ENCODE data around the gene TULP4.

The TULP4 gene

GRCh38 chr6:158422629-158423238, 110.5 kb downstream of the TULP4 start:
- Histone ChIP-seq H4K5ac (ENCODE audit: low read length) (no peak overlapping the region), H2BK5ac (ENCODE audit: low read length) (no peak overlapping the region), H3K4me3 (ENCODE audit: low read length) (no peak overlapping the region), H2BK120ac (ENCODE audit: low read depth, low read length) (no peak overlapping the region), H3K36me3 (ENCODE audit: control insufficient read depth, insufficient read depth, low read length) (no peaks in the 10 kb centered on the region), H3K79me2 (ENCODE audit: control insufficient read depth, insufficient read depth, low read length) (no peaks in the 10 kb centered on the region), H3K9ac (ENCODE audit: low read length) (no peak overlapping the region), H3K4me2 (ENCODE audit: low read length) (no peak overlapping the region), H3K4me1 (ENCODE audit: control insufficient read depth, low read depth, low read length) (no peaks in the 10 kb centered on the region), H2BK15ac (replicated peaks; ENCODE audit: low read depth) (no peak overlapping the region), H3K27me3 (ENCODE audit: insufficient read depth, low read length, poor library complexity) (no peaks in the 10 kb centered on the region), H3K27ac (ENCODE audit: low read depth, low read length) (no peak overlapping the region), H3K23ac (ENCODE audit: low read length) (no peak overlapping the region), H4K8ac (ENCODE audit: low read depth, low read length) (no peak overlapping the region), H3K4ac (ENCODE audit: low read depth, low read length) (no peak overlapping the region), H2AK5ac (ENCODE audit: low read length) (no peak overlapping the region), H3K79me1 (ENCODE audit: low read length) (no peaks in the 10 kb centered on the region), H3K56ac (ENCODE audit: low read length) (no peak overlapping the region), H3K18ac (ENCODE audit: low read length) (no peak overlapping the region)
- WGBS (ENCODE audit: extremely low coverage, insufficient coverage, low lambda C conversion rate), result no CpG with 5 or more reads among the region's 15 CpGs
- peak; percentile 11 for DNase-seq

GRCh38 chr6:158431036-158431435, 118.8 kb downstream of the TULP4 start:
- Histone ChIP-seq H3K4me2 (ENCODE audit: low read length) (no peak overlapping the region), H3K4me3 (ENCODE audit: low read length) (no peak overlapping the region), H3K4me1 (ENCODE audit: control insufficient read depth, low read depth, low read length) (no peaks in the 10 kb centered on the region), H2BK15ac (replicated peaks; ENCODE audit: low read depth) (no peak overlapping the region), H4K8ac (ENCODE audit: low read depth, low read length) (no peak overlapping the region), H3K79me2 (ENCODE audit: control insufficient read depth, insufficient read depth, low read length) (no peaks in the 10 kb centered on the region), H4K5ac (ENCODE audit: low read length) (no peak overlapping the region), H3K4ac (ENCODE audit: low read depth, low read length) (no peak overlapping the region), H3K27ac (ENCODE audit: low read depth, low read length) (no peak overlapping the region), H3K9ac (ENCODE audit: low read length) (no peak overlapping the region), H3K23ac (ENCODE audit: low read length) (no peak overlapping the region), H3K56ac (ENCODE audit: low read length) (no peak overlapping the region), H3K18ac (ENCODE audit: low read length) (no peak overlapping the region), H2AK5ac (ENCODE audit: low read length) (no peak overlapping the region), H3K27me3 (ENCODE audit: insufficient read depth, low read length, poor library complexity) (no peaks in the 10 kb centered on the region), H2BK5ac (ENCODE audit: low read length) (no peak overlapping the region), H3K79me1 (ENCODE audit: low read length) (no peaks in the 10 kb centered on the region), H2BK120ac (ENCODE audit: low read depth, low read length) (no peak overlapping the region), H3K36me3 (ENCODE audit: control insufficient read depth, insufficient read depth, low read length) (no peaks in the 10 kb centered on the region)
- no peak for DNase-seq
- WGBS (ENCODE audit: extremely low coverage, insufficient coverage, low lambda C conversion rate), result no CpG with 5 or more reads among the region's 4 CpGs

- no CpG with 5 or more reads among the region's 13 CpGs for WGBS (ENCODE audit: extremely low coverage, insufficient coverage, low lambda C conversion rate)
- Histone ChIP-seq H3K36me3 (ENCODE audit: control insufficient read depth, insufficient read depth, low read length) (no peaks in the 10 kb centered on the region), H3K4ac (ENCODE audit: low read depth, low read length) (no peak overlapping the region), H3K18ac (ENCODE audit: low read length) (no peak overlapping the region), H3K79me2 (ENCODE audit: control insufficient read depth, insufficient read depth, low read length) (no peaks in the 10 kb centered on the region), H3K56ac (ENCODE audit: low read length) (no peak overlapping the region), H4K8ac (ENCODE audit: low read depth, low read length) (no peak overlapping the region), H2BK5ac (ENCODE audit: low read length) (no peak overlapping the region), H3K4me1 (ENCODE audit: control insufficient read depth, low read depth, low read length) (no peaks in the 10 kb centered on the region), H3K27me3 (ENCODE audit: insufficient read depth, low read length, poor library complexity) (no peaks in the 10 kb centered on the region), H2BK120ac (ENCODE audit: low read depth, low read length) (no peak overlapping the region), H3K27ac (ENCODE audit: low read depth, low read length) (no peak overlapping the region), H3K9ac (ENCODE audit: low read length) (no peak overlapping the region), H4K5ac (ENCODE audit: low read length) (no peak overlapping the region), H2BK15ac (replicated peaks; ENCODE audit: low read depth) (no peak overlapping the region), H2AK5ac (ENCODE audit: low read length) (no peak overlapping the region), H3K23ac (ENCODE audit: low read length) (no peak overlapping the region), H3K4me3 (ENCODE audit: low read length) (no peak overlapping the region), H3K79me1 (ENCODE audit: low read length) (no peaks in the 10 kb centered on the region), H3K4me2 (ENCODE audit: low read length) (no peak overlapping the region)
- no peak for DNase-seq
Measured at GRCh38 chr6:158431560-158431959, 119.3 kb downstream of the TULP4 start.

- Histone ChIP-seq H3K18ac (ENCODE audit: low read length) (no peak overlapping the region), H2BK5ac (ENCODE audit: low read length) (no peak overlapping the region), H4K5ac (ENCODE audit: low read length) (no peak overlapping the region), H2BK120ac (ENCODE audit: low read depth, low read length) (no peak overlapping the region), H3K36me3 (ENCODE audit: control insufficient read depth, insufficient read depth, low read length) (no peaks in the 10 kb centered on the region), H3K23ac (ENCODE audit: low read length) (no peak overlapping the region), H3K56ac (ENCODE audit: low read length) (no peak overlapping the region), H3K79me2 (ENCODE audit: control insufficient read depth, insufficient read depth, low read length) (no peaks in the 10 kb centered on the region), H3K27ac (ENCODE audit: low read depth, low read length) (no peak overlapping the region), H3K4me1 (ENCODE audit: control insufficient read depth, low read depth, low read length) (no peaks in the 10 kb centered on the region), H3K9ac (ENCODE audit: low read length) (no peak overlapping the region), H3K4me3 (ENCODE audit: low read length) (no peak overlapping the region), H2BK15ac (replicated peaks; ENCODE audit: low read depth) (no peak overlapping the region), H4K8ac (ENCODE audit: low read depth, low read length) (no peak overlapping the region), H3K79me1 (ENCODE audit: low read length) (no peaks in the 10 kb centered on the region), H3K4me2 (ENCODE audit: low read length) (no peak overlapping the region), H3K27me3 (ENCODE audit: insufficient read depth, low read length, poor library complexity) (no peaks in the 10 kb centered on the region), H2AK5ac (ENCODE audit: low read length) (no peak overlapping the region), H3K4ac (ENCODE audit: low read depth, low read length) (no peak overlapping the region)
- no CpG with 5 or more reads among the region's 3 CpGs for WGBS (ENCODE audit: extremely low coverage, insufficient coverage, low lambda C conversion rate)
- DNase-seq, result no peak
Measured at GRCh38 chr6:158437571-158437970, 125.3 kb downstream of the TULP4 start.

- H3K27me3 ChIP-seq (ENCODE audit: insufficient read depth, low read length, poor library complexity), result no peaks in the 10 kb centered on the region
- H4K8ac ChIP-seq (ENCODE audit: low read depth, low read length), result no peak overlapping the region
- H3K79me1 ChIP-seq (ENCODE audit: low read length), result no peaks in the 10 kb centered on the region
- H3K4me2 ChIP-seq (ENCODE audit: low read length), result no peak overlapping the region
- H3K56ac ChIP-seq (ENCODE audit: low read length), result no peak overlapping the region
- no peak overlapping the region for H2BK5ac ChIP-seq (ENCODE audit: low read length)
- H3K23ac ChIP-seq (ENCODE audit: low read length), result no peak overlapping the region
- no peak overlapping the region for H3K4ac ChIP-seq (ENCODE audit: low read depth, low read length)
- no peak overlapping the region for H4K5ac ChIP-seq (ENCODE audit: low read length)
- H3K79me2 ChIP-seq (ENCODE audit: control insufficient read depth, insufficient read depth, low read length), result no peaks in the 10 kb centered on the region
- no peaks in the 10 kb centered on the region for H3K4me1 ChIP-seq (ENCODE audit: control insufficient read depth, low read depth, low read length)
- no peaks in the 10 kb centered on the region for H3K36me3 ChIP-seq (ENCODE audit: control insufficient read depth, insufficient read depth, low read length)
- no peak overlapping the region for H3K4me3 ChIP-seq (ENCODE audit: low read length)
- no peak overlapping the region for H3K9ac ChIP-seq (ENCODE audit: low read length)
- DNase-seq, result no peak
- no peak overlapping the region for H2BK120ac ChIP-seq (ENCODE audit: low read depth, low read length)
- H2AK5ac ChIP-seq (ENCODE audit: low read length), result no peak overlapping the region
- no CpG with 5 or more reads among the region's 7 CpGs for WGBS (ENCODE audit: extremely low coverage, insufficient coverage, low lambda C conversion rate)
- H3K27ac ChIP-seq (ENCODE audit: low read depth, low read length), result no peak overlapping the region
- no peak overlapping the region for H2BK15ac ChIP-seq (replicated peaks; ENCODE audit: low read depth)
- H3K18ac ChIP-seq (ENCODE audit: low read length), result no peak overlapping the region
Measured at GRCh38 chr6:158438226-158438625, 126.0 kb downstream of the TULP4 start.

GRCh38 chr6:158439255-158439654, 127.0 kb downstream of the TULP4 start:
- no peak overlapping the region for H3K56ac ChIP-seq (ENCODE audit: low read length)
- no peak overlapping the region for H3K4me2 ChIP-seq (ENCODE audit: low read length)
- no peak overlapping the region for H3K4me3 ChIP-seq (ENCODE audit: low read length)
- H2AK5ac ChIP-seq (ENCODE audit: low read length), result no peak overlapping the region
- no peak overlapping the region for H3K23ac ChIP-seq (ENCODE audit: low read length)
- DNase-seq, result peak; percentile 20
- no peak overlapping the region for H2BK5ac ChIP-seq (ENCODE audit: low read length)
- H2BK15ac ChIP-seq (replicated peaks; ENCODE audit: low read depth), result no peak overlapping the region
- H3K4ac ChIP-seq (ENCODE audit: low read depth, low read length), result no peak overlapping the region
- no peak overlapping the region for H3K27ac ChIP-seq (ENCODE audit: low read depth, low read length)
- H3K79me2 ChIP-seq (ENCODE audit: control insufficient read depth, insufficient read depth, low read length), result no peaks in the 10 kb centered on the region
- H3K36me3 ChIP-seq (ENCODE audit: control insufficient read depth, insufficient read depth, low read length), result no peaks in the 10 kb centered on the region
- H3K4me1 ChIP-seq (ENCODE audit: control insufficient read depth, low read depth, low read length), result no peaks in the 10 kb centered on the region
- no peak overlapping the region for H4K8ac ChIP-seq (ENCODE audit: low read depth, low read length)
- no peak overlapping the region for H4K5ac ChIP-seq (ENCODE audit: low read length)
- no peak overlapping the region for H2BK120ac ChIP-seq (ENCODE audit: low read depth, low read length)
- H3K18ac ChIP-seq (ENCODE audit: low read length), result no peak overlapping the region
- H3K27me3 ChIP-seq (ENCODE audit: insufficient read depth, low read length, poor library complexity), result no peaks in the 10 kb centered on the region
- H3K9ac ChIP-seq (ENCODE audit: low read length), result no peak overlapping the region
- no peaks in the 10 kb centered on the region for H3K79me1 ChIP-seq (ENCODE audit: low read length)
